ENCODE data around the gene ZNF189.

DNA sequence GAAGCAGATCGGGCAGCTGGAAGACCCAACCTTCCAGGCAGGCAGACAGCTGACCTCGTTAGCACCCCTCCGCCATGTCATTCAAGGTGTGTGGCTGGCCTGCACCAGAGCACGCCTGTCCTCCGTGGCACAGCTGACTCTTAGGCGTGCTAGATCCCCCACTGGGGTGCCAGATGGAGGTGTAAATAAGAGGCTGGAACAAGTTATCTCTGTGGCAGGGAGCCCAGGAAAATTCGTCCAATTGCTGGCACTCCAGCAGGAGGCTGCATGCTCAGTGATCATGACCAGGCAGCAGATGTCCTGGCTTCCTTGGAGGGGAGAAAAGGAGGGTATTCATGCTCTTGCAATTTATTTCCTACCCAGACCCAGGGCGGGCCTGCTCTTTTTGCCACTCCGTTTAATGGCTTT is 44.7 kb downstream of the ZNF189 start:
- TF ChIP-seq, protein P1, sequence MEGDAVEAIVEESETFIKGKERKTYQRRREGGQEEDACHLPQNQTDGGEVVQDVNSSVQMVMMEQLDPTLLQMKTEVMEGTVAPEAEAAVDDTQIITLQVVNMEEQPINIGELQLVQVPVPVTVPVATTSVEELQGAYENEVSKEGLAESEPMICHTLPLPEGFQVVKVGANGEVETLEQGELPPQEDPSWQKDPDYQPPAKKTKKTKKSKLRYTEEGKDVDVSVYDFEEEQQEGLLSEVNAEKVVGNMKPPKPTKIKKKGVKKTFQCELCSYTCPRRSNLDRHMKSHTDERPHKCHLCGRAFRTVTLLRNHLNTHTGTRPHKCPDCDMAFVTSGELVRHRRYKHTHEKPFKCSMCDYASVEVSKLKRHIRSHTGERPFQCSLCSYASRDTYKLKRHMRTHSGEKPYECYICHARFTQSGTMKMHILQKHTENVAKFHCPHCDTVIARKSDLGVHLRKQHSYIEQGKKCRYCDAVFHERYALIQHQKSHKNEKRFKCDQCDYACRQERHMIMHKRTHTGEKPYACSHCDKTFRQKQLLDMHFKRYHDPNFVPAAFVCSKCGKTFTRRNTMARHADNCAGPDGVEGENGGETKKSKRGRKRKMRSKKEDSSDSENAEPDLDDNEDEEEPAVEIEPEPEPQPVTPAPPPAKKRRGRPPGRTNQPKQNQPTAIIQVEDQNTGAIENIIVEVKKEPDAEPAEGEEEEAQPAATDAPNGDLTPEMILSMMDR (IDR thresholded peaks at IDR 0.05): no peak
- no peak for TF ChIP-seq POLR2A (IDR thresholded peaks at IDR 0.05)

All from heart left ventricle (tissue), 13 donors.